ENCODE measurements around the gene ASIC1. TPM values are rescaled to one million over a fixed set of nuclear protein-coding genes. Genes with fewer than 3 reads are reported as not detected.
A peak's percentile ranks its signal among the peaks of the same experiment; 100 is the strongest.

Gene ASIC1
- total and polyA plus RNA-seq, 2 of the 13 experiments (the other 11 are each of a cell fraction or from before 2014, with no cell fraction given): 0.44 to 1.5 TPM

DNA sequence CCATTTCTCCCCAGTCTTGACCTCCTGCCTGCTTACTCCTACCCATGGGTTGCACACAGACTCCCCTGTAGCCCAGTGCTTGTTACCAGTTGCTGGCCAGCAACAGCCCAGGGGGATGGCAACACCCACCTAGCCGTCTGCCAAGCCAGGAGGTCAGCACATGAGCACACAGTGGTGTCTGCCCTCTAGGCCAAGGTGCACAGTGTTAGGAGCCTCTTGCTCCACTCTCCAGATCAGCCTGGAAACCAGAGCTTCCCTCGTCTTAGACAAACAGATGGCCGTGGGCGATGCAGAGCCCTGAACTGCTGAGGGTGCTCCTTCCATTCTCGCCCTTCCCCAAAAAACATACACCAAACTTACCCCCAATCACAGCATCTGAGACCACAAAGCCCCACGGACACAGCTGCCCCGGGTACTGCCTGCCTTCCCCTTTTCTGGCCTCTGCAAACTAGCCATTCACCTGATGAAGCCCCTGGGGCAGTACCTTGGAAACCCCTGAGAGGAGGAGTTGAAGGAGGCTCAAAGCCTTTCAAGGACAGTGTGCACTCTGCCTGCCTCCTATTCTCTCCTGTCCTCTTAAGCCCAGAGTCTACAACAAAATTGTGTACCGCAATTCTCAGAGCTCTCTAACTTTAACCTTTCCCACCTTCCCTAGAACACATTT is 45.4 kb downstream of the ASIC1 start (continued):
- TF ChIP-seq NCOR1 (IDR thresholded peaks at IDR 0.05; ENCODE audit: borderline replicate concordance, low read length): no peak
- 0 out of 2 replicates have a peak, but pooled peaks have one; percentile 21 for TF ChIP-seq ELF3 (CRISPR knock-in tag; IDR thresholded peaks at IDR 0.05)
- TF ChIP-seq HIVEP1 (CRISPR knock-in tag; IDR thresholded peaks at IDR 0.05): peak; percentile 49; the same call in 1 of the 2 replicates
- no peak for TF ChIP-seq PHF5A (CRISPR knock-in tag; IDR thresholded peaks at IDR 0.05; ENCODE audit: low read depth, unreplicated experiment)
- TF ChIP-seq, protein P1, sequence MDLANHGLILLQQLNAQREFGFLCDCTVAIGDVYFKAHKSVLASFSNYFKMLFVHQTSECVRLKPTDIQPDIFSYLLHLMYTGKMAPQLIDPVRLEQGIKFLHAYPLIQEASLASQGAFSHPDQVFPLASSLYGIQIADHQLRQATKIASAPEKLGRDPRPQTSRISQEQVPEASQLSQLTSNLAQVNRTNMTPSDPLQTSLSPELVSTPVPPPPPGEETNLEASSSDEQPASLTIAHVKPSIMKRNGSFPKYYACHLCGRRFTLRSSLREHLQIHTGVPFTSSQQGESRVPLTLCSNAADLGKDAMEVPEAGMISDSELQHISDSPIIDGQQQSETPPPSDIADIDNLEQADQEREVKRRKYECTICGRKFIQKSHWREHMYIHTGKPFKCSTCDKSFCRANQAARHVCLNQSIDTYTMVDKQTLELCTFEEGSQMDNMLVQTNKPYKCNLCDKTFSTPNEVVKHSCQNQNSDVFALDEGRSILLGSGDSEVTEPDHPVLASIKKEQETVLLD (CRISPR knock-in tag; IDR thresholded peaks at IDR 0.05; ENCODE audit: low read depth): no peak
- TF ChIP-seq HBP1 (CRISPR knock-in tag; IDR thresholded peaks at IDR 0.05; ENCODE audit: low read depth): no peak
- TF ChIP-seq TBL1XR1 (IDR thresholded peaks at IDR 0.05; ENCODE audit: borderline replicate concordance, low read length, partially characterized antibody): no peak
- peak; percentile 61; the same call in 1 of the 2 replicates for TF ChIP-seq SPEN (CRISPR knock-in tag; IDR thresholded peaks at IDR 0.05; ENCODE audit: low read depth)
- TF ChIP-seq, protein P2, sequence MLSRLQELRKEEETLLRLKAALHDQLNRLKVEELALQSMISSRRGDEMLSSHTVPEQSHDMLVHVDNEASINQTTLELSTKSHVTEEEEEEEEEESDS (CRISPR knock-in tag; IDR thresholded peaks at IDR 0.05; ENCODE audit: borderline replicate concordance): no peak
- TF ChIP-seq NR2F1 (CRISPR knock-in tag; IDR thresholded peaks at IDR 0.05): peak; percentile 31 to 43; a peak in 1 of 4 replicates
- TF ChIP-seq HOXA5 (CRISPR knock-in tag; IDR thresholded peaks at IDR 0.05): 0 out of 2 replicates have a peak, but pooled peaks have one; percentile 58
- TF ChIP-seq NFRKB (IDR thresholded peaks at IDR 0.05): no peak
- TF ChIP-seq KDM4B (CRISPR knock-in tag; IDR thresholded peaks at IDR 0.05): no peak
- TF ChIP-seq MTF2 (CRISPR knock-in tag; IDR thresholded peaks at IDR 0.05; ENCODE audit: borderline replicate concordance): no peak
- TF ChIP-seq NKX3-1 (CRISPR knock-in tag; IDR thresholded peaks at IDR 0.05): no peak
- no peak for TF ChIP-seq CHD2 (IDR thresholded peaks at IDR 0.05; ENCODE audit: low read depth, low read length)
- TF ChIP-seq KLF9 (CRISPR knock-in tag; IDR thresholded peaks at IDR 0.05; ENCODE audit: low read depth): no peak
- TF ChIP-seq MYC (CRISPR knock-in tag; IDR thresholded peaks at IDR 0.05; ENCODE audit: borderline replicate concordance): peak; percentile 59; the same call in 1 of the 2 replicates
- TF ChIP-seq, protein P3, sequence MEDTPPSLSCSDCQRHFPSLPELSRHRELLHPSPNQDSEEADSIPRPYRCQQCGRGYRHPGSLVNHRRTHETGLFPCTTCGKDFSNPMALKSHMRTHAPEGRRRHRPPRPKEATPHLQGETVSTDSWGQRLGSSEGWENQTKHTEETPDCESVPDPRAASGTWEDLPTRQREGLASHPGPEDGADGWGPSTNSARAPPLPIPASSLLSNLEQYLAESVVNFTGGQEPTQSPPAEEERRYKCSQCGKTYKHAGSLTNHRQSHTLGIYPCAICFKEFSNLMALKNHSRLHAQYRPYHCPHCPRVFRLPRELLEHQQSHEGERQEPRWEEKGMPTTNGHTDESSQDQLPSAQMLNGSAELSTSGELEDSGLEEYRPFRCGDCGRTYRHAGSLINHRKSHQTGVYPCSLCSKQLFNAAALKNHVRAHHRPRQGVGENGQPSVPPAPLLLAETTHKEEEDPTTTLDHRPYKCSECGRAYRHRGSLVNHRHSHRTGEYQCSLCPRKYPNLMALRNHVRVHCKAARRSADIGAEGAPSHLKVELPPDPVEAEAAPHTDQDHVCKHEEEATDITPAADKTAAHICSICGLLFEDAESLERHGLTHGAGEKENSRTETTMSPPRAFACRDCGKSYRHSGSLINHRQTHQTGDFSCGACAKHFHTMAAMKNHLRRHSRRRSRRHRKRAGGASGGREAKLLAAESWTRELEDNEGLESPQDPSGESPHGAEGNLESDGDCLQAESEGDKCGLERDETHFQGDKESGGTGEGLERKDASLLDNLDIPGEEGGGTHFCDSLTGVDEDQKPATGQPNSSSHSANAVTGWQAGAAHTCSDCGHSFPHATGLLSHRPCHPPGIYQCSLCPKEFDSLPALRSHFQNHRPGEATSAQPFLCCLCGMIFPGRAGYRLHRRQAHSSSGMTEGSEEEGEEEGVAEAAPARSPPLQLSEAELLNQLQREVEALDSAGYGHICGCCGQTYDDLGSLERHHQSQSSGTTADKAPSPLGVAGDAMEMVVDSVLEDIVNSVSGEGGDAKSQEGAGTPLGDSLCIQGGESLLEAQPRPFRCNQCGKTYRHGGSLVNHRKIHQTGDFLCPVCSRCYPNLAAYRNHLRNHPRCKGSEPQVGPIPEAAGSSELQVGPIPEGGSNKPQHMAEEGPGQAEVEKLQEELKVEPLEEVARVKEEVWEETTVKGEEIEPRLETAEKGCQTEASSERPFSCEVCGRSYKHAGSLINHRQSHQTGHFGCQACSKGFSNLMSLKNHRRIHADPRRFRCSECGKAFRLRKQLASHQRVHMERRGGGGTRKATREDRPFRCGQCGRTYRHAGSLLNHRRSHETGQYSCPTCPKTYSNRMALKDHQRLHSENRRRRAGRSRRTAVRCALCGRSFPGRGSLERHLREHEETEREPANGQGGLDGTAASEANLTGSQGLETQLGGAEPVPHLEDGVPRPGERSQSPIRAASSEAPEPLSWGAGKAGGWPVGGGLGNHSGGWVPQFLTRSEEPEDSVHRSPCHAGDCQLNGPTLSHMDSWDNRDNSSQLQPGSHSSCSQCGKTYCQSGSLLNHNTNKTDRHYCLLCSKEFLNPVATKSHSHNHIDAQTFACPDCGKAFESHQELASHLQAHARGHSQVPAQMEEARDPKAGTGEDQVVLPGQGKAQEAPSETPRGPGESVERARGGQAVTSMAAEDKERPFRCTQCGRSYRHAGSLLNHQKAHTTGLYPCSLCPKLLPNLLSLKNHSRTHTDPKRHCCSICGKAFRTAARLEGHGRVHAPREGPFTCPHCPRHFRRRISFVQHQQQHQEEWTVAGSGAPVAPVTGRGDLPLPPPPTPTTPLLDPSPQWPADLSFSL (CRISPR knock-in tag; IDR thresholded peaks at IDR 0.05): no peak
- TF ChIP-seq KLF16 (CRISPR knock-in tag; IDR thresholded peaks at IDR 0.05): peak in 1 of 2 experiments; percentile 35; a peak in 1 of 4 replicates
- TF ChIP-seq KDM2A (CRISPR knock-in tag; IDR thresholded peaks at IDR 0.05; ENCODE audit: borderline replicate concordance, low read depth): peak; percentile 50; the same call in 1 of the 2 replicates

All from HepG2 (cell line).